Brain microvascular endothelial cell (primary cell): ENCODE data around the gene LDB2.

Experiments
- DNase-seq: peaks from one replicate; pipeline ENCODE4 v3.0.0-alpha.2; 2020
- H3K27ac ChIP-seq: fragments of 250-450 bp; sonication (Bioruptor Pico); 2 replicates; pipeline ENCODE4 v1.5.1; 2020; ENCODE audit warnings: mild to moderate bottlenecking, moderate library complexity
- H3K27me3 ChIP-seq: fragments of 250-450 bp; sonication (Bioruptor Pico); replicated peaks from 2 replicates; pipeline ENCODE4 v1.5.1; 2020; ENCODE audit warnings: mild to moderate bottlenecking
- H3K36me3 ChIP-seq: fragments of 250-450 bp; sonication (Bioruptor Pico); replicated peaks from 2 replicates; pipeline ENCODE4 v1.5.1; 2020; ENCODE audit warnings: mild to moderate bottlenecking
- H3K4me3 ChIP-seq: 2 replicates; pipeline ENCODE4 v1.5.1; 2011; ENCODE audit warnings: low read depth, mild to moderate bottlenecking, control low read depth, low read length, moderate library complexity
- in situ Hi-C: cut with HindIII; loops from 2 replicates; pipeline ENCODE4 v1.10.0; 2017; ENCODE audit warnings: low sequenced_read_pairs, low pct_ligation_motif_present
- TF ChIP-seq, protein P1 (sequence below): IDR thresholded peaks from 2 replicates; pipeline ENCODE4 v1.5.1; 2011; ENCODE audit warnings: low read depth, mild to moderate bottlenecking, moderate library complexity, low read length, control low read depth, inconsistent platforms; ENCODE audit errors: missing control alignments

LDB2 gene

GRCh38 chr4:16759931-16760582, 138.4 kb downstream of the LDB2 start:
- in situ Hi-C loops: no loop called here
- no peak overlapping the region for H3K4me3 ChIP-seq
- DNase-seq: no peak
- TF ChIP-seq, protein P1, sequence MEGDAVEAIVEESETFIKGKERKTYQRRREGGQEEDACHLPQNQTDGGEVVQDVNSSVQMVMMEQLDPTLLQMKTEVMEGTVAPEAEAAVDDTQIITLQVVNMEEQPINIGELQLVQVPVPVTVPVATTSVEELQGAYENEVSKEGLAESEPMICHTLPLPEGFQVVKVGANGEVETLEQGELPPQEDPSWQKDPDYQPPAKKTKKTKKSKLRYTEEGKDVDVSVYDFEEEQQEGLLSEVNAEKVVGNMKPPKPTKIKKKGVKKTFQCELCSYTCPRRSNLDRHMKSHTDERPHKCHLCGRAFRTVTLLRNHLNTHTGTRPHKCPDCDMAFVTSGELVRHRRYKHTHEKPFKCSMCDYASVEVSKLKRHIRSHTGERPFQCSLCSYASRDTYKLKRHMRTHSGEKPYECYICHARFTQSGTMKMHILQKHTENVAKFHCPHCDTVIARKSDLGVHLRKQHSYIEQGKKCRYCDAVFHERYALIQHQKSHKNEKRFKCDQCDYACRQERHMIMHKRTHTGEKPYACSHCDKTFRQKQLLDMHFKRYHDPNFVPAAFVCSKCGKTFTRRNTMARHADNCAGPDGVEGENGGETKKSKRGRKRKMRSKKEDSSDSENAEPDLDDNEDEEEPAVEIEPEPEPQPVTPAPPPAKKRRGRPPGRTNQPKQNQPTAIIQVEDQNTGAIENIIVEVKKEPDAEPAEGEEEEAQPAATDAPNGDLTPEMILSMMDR: no peak
- H3K27me3 ChIP-seq: no peaks in the 10 kb centered on the region
- H3K36me3 ChIP-seq: no peaks in the 10 kb centered on the region
- H3K27ac ChIP-seq: no peak overlapping the region

- TF ChIP-seq, protein P1: no peak
- H3K27me3 ChIP-seq: no peaks in the 10 kb centered on the region
- no peaks in the 10 kb centered on the region for H3K36me3 ChIP-seq
- H3K27ac ChIP-seq: no peak overlapping the region
- in situ Hi-C loops: no loop called here
- DNase-seq: no peak
- H3K4me3 ChIP-seq: no peak overlapping the region
Measured at GRCh38 chr4:16758816-16759215, 139.6 kb downstream of the LDB2 start.

DNA sequence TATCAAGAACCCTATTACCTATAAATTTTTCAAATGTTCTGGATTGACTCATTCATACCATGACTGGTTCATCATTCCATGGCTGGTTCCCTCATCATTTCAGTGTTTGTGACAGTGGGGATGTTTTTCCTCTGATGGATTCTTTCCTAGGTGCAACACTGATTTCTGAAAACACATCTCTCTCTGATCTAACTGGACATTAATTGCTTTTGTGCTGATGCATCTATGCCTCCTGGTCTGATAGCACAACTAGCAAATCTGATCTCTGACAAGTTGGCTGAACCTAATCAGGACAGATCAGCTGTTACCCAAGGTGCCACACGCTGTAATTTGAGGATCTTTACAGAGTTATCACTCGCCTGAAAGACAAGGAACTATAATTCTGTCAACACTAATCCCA, 140.2 kb downstream of the LDB2 start:
- Histone ChIP-seq H3K4me3 (no peak overlapping the region), H3K27ac (no peak overlapping the region), H3K36me3 (no peaks in the 10 kb centered on the region), H3K27me3 (no peaks in the 10 kb centered on the region)
- in situ Hi-C loops: no loop called here
- TF ChIP-seq, protein P1: no peak
- no peak for DNase-seq

DNA sequence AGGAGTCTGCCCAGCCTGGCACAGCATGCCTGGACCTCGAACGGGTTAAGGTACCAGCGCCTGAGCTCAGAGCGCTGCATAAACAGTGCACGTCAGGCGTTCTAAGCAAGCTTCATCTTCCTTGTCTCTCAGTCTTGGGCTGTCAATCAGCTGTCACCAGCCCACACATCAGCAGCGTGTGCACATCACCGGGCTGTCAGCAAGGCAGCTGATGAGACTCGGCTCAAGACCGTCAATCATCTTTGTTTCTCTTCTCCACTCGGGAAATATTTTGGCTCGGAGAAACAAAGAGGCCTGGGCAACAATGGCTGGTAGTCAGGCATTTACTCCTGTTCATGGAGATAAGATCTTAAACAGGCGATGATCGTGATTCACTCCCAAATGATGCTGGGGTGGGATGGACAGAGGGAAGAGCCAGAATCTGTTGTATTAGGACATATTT, 141.3 kb downstream of the LDB2 start:
- no peak overlapping the region for H3K4me3 ChIP-seq
- TF ChIP-seq, protein P1: no peak
- no peaks in the 10 kb centered on the region for H3K36me3 ChIP-seq
- in situ Hi-C loops: no loop called here
- no peaks in the 10 kb centered on the region for H3K27me3 ChIP-seq
- no peak for DNase-seq
- H3K27ac ChIP-seq: no peak overlapping the region

- no peak overlapping the region for H3K4me3 ChIP-seq
- H3K36me3 ChIP-seq: no peaks in the 10 kb centered on the region
- no peak overlapping the region for H3K27ac ChIP-seq
- in situ Hi-C loops: no loop called here
- H3K27me3 ChIP-seq: no peaks in the 10 kb centered on the region
- DNase-seq: no peak
- TF ChIP-seq, protein P1: no peak
Measured at GRCh38 chr4:16754104-16754503, 144.3 kb downstream of the LDB2 start.

- Histone ChIP-seq H3K4me3 (no peak overlapping the region), H3K27me3 (no peaks in the 10 kb centered on the region), H3K27ac (no peak overlapping the region), H3K36me3 (no peaks in the 10 kb centered on the region)
- TF ChIP-seq, protein P1: peak; percentile 33
- in situ Hi-C loops: no loop called here
- DNase-seq: no peak
Measured at GRCh38 chr4:16752150-16752549, 146.3 kb downstream of the LDB2 start.
